A375 (cell line): Measurements from ENCODE around the gene YPEL1. TPM values are rescaled to one million over a fixed set of nuclear protein-coding genes. Genes with fewer than 3 reads are reported as not detected.

ENCODE experiments used
- small RNA-seq: library from RNA; depleted of rRNA; stranded (forward); fragments of <200 nt; gene quantifications from one replicate; pipeline ENCODE3, GENCODE V24; 2014
- total RNA-seq: library from RNA; depleted of rRNA; stranded (reverse); fragments of >200 nt; shearing (Covaris generic); gene quantifications from 2 replicates; pipeline ENCODE4 v1.2.3, GENCODE V29; 2014; rRNA removed

The YPEL1 gene
- total RNA-seq: 0.38 and 0.48 TPM in 2 replicates

GRCh38 chr22:21735200-21736083, at the start of gene YPEL1:
YPEL1 (minus strand) TSS chr22:21735794; CDS start chr22:21710744, 25,050 bp downstream.

Small RNA genes within 50 kb of the gene (small RNA-seq; reads per million reads assigned to genes)
- 1.3 reads per million, percentile 62 among the genes with 10 or more reads in this experiment for gene MIR301B
- not detected for gene RN7SL280P

Other genes with a start within 250 kb of the YPEL1 start
- gene RIMBP3C, start 184.3 kb downstream of the YPEL1 start, total RNA-seq: 0.03 TPM in 1 of 2 replicates, not detected in the other
- gene UBE2L3, start 168.1 kb downstream of the YPEL1 start, total RNA-seq: 32.3 and 34.1 TPM in 2 replicates
- 59.2 and 72.3 TPM in 2 replicates for gene YDJC, start 105.8 kb downstream of the YPEL1 start, total RNA-seq
- not detected in 2 replicates for gene CCDC116, start 103.0 kb downstream of the YPEL1 start, total RNA-seq
- gene SDF2L1, start 93.5 kb downstream of the YPEL1 start, total RNA-seq: 38.8 and 67.4 TPM in 2 replicates
- 27.7 and 29.0 TPM in 2 replicates for gene PPIL2, start 69.8 kb downstream of the YPEL1 start, total RNA-seq
- gene MAPK1, start 131.9 kb upstream of the YPEL1 start, total RNA-seq: 17.3 and 23.7 TPM in 2 replicates
- 51.9 and 54.1 TPM in 2 replicates for gene PPM1F, start 217.1 kb upstream of the YPEL1 start, total RNA-seq
- gene TOP3B, start 247.0 kb upstream of the YPEL1 start, total RNA-seq: 28.4 and 30.0 TPM in 2 replicates